Muscle layer of duodenum (tissue), 2 donors: ENCODE data around the gene SMARCD2.
"Not testable (repeated sequence)": the region's sequence is repeated elsewhere in the genome, so short reads cannot be mapped to it uniquely, and the experiment has no call there.

ENCODE experiments used
- H3K27ac ChIP-seq: one replicate; pipeline ENCODE4 v1.7.0; 2013; ENCODE audit warnings: mild to moderate bottlenecking, low read length
- H3K27me3 ChIP-seq: one replicate; pipeline ENCODE4 v1.7.0; 2013; ENCODE audit warnings: low read depth, mild to moderate bottlenecking, control low read depth, low read length
- H3K36me3 ChIP-seq, 2 donors: one replicate each; pipeline ENCODE4 v1.7.0; 2013; ENCODE audit warnings: low read length in 2 of 2, control low read depth in 1 of 2, mild to moderate bottlenecking in 1 of 2; ENCODE audit not compliant: insufficient read depth in 2 of 2, control insufficient read depth in 1 of 2
- H3K4me1 ChIP-seq, 2 donors: one replicate each; pipeline ENCODE4 v1.7.0; 2013; ENCODE audit warnings: low read length in 2 of 2, mild to moderate bottlenecking in 2 of 2, control low read depth in 1 of 2, moderate library complexity in 1 of 2; ENCODE audit not compliant: insufficient read depth in 2 of 2, control insufficient read depth in 1 of 2
- H3K4me3 ChIP-seq, 2 donors: one replicate each; pipeline ENCODE4 v1.7.0; 2013; ENCODE audit warnings: low read length in 2 of 2, low read depth in 1 of 2, mild to moderate bottlenecking in 1 of 2
- H3K9me3 ChIP-seq, 2 donors: one replicate each; pipeline ENCODE4 v1.7.0; 2013; ENCODE audit warnings: low read length in 2 of 2, control low read depth in 1 of 2, mild to moderate bottlenecking in 1 of 2; ENCODE audit not compliant: control insufficient read depth in 1 of 2
- donor health status: healthy.

Gene SMARCD2

DNA sequence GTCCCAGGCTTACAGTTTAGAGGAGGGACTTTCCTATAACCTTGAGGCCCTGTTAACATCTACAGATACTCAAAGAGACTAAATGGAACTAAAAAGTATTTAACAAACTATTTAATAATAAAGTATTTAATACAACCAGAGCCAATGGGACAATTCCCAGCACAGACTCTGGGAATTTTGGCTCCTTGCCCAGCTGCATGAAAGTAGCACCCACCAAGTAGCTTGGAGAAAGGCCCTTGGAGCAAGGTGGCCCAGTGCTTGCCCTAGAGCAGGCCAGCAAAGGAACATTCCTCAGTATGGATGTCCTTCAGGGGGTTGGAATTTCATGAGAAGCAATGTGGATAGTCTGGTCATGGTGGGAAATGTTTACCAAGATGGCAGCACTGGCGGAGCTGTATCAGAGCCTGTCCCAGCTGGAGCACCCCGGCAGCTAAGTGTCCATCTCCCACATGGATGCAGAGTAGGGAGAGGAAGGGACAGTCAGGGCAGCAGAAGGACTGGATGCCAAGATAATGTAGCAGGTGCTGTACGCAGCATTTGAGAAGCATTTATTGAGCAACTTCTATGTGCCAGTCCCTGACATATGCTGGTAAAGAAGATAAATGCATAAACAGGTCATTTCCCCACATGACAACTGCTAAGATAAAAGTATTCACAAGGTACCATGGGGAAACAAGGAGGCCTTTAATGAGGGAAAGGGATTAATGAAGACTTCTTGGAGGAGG lies 5.2 kb upstream of the SMARCD2 start:
- Histone ChIP-seq H3K9me3 (no peaks in the 10 kb centered on the region), H3K4me3 (no peak overlapping the region), H3K27ac (no peak overlapping the region), H3K4me1 (peaks cover 0 to 10% of the 10 kb centered on the region in 2 donors), H3K36me3 (no peaks in the 10 kb centered on the region), H3K27me3 (no peaks in the 10 kb centered on the region)

GRCh38 chr17:63845509-63845908 lies 3.0 kb upstream of the SMARCD2 start:
- no peak overlapping the region for H3K4me3 ChIP-seq
- H3K4me1 ChIP-seq, result peaks cover 9 to 21% of the 10 kb centered on the region in 2 donors
- no peaks in the 10 kb centered on the region for H3K9me3 ChIP-seq
- no peaks in the 10 kb centered on the region for H3K27me3 ChIP-seq
- H3K36me3 ChIP-seq, result peaks cover 0 to 4% of the 10 kb centered on the region in 2 donors
- H3K27ac ChIP-seq, result no peak overlapping the region

- H3K4me1 ChIP-seq, result peaks cover 11 to 34% of the 10 kb centered on the region in 2 donors
- H3K9me3 ChIP-seq, result no peaks in the 10 kb centered on the region
- peak overlapping the region; percentile 13 for H3K27ac ChIP-seq
- H3K36me3 ChIP-seq, result peaks cover 0 to 4% of the 10 kb centered on the region in 2 donors
- peak overlapping the region in 1 of 2 donors; percentile 63 for H3K4me3 ChIP-seq
- H3K27me3 ChIP-seq, result no peaks in the 10 kb centered on the region
These were observed 1.6 kb upstream of the SMARCD2 start for GRCh38 chr17:63843910-63844677.

- not testable (repeated sequence) for H3K36me3 ChIP-seq, H3K9me3 ChIP-seq, H3K27me3 ChIP-seq
- Histone ChIP-seq H3K4me3 (peak overlapping the region; percentile 63 to 67), H3K4me1 (peaks cover 11 to 41% of the 10 kb centered on the region in 2 donors), H3K27ac (peak overlapping the region; percentile 70)
These were observed 953 bp upstream of the SMARCD2 start for GRCh38 chr17:63843387-63843888.

GRCh38 chr17:63842173-63842539 lies 329 bp downstream of the SMARCD2 start:
- Histone ChIP-seq H3K4me3 (peak overlapping the region; percentile 88 to 93), H3K4me1 (peaks cover 11 to 54% of the 10 kb centered on the region in 2 donors)

GRCh38 chr17:63841350-63842172 lies 924 bp downstream of the SMARCD2 start:
- Histone ChIP-seq H3K9me3 (no peaks in the 10 kb centered on the region), H3K27ac (peak overlapping the region; percentile 84), H3K36me3 (peaks cover 8 to 13% of the 10 kb centered on the region in 2 donors), H3K4me1 (peaks cover 11 to 55% of the 10 kb centered on the region in 2 donors), H3K27me3 (no peaks in the 10 kb centered on the region), H3K4me3 (peak overlapping the region; percentile 88 to 93)

More at GRCh38 chr17:63842173-63842539, 329 bp downstream of the SMARCD2 start:
- Histone ChIP-seq H3K36me3 (peaks cover 2 to 7% of the 10 kb centered on the region in 2 donors), H3K9me3 (no peaks in the 10 kb centered on the region), H3K27ac (peak overlapping the region; percentile 84), H3K27me3 (no peaks in the 10 kb centered on the region)

DNA sequence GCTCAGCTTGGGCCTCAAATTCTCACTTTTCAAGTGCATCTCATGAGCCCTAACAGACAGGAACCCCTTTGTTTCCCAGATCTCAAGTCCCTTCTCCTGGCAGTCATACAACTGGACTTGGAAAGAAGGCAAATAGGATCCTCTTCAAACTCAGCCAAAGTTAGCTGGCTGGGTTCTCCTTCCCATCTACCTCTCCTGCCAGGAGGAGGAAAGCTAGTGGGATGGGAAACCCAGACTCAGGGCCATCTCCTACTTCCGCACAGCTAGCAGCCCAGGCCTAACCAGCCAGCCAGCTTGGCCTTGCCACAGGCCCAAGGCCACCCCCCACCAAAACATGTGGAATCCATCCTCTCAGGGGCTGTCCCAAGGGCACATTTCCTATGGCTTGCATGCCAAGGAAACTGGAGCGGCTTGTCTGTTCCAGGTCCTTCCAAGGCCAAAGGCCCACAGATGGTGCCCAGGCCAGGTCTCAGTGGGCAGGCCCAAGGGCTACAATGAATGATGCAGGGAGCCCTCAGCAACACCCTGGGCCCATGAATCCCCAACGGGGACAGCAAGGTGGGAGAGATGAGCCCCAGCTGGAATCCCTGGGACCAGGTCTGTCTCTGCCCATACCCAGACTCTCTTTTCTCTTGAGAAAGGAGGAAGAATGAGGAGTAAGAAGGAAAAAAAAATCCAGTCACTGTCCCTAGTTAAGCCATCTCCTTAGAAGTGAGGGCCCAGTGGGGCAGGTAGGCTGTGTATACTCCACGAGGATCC lies 1.7 kb downstream of the SMARCD2 start:
- Histone ChIP-seq H3K4me3 (peak overlapping the region; percentile 88 to 93), H3K4me1 (peaks cover 11 to 55% of the 10 kb centered on the region in 2 donors), H3K9me3 (no peaks in the 10 kb centered on the region), H3K36me3 (peaks cover 8 to 20% of the 10 kb centered on the region in 2 donors), H3K27me3 (no peaks in the 10 kb centered on the region), H3K27ac (peak overlapping the region; percentile 84)

DNA sequence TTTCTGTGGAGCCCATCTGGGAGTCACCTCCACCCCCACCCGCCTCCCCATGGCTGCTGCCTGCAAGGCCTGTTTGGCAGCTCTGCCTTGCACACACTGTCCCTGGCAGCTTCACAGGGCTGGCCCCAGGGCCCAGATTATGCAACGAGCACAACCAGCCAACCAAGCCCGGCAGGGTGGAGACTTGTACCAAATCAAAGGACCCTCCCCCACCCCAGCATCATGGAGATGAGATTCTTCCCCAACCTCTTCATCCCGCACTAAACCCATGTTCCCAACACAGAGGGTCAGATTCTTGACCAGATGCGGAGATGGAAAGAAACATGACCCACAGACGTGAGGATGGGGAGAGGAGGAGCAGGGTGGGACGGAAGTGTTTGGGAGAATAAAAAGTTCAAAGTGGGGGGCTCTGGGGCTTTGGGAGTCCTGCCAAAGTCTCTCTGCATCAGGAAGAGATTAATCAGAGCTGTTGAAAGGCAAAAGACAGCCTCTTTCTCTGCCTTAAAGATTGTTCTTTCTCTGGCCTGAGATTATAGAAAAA lies 3.8 kb downstream of the SMARCD2 start:
- Histone ChIP-seq H3K36me3 (peaks cover 18 to 39% of the 10 kb centered on the region in 2 donors), H3K27me3 (no peaks in the 10 kb centered on the region), H3K9me3 (no peaks in the 10 kb centered on the region), H3K27ac (peak overlapping the region; percentile 77), H3K4me3 (peak overlapping the region; percentile 3 to 39), H3K4me1 (peaks cover 11 to 50% of the 10 kb centered on the region in 2 donors)

DNA sequence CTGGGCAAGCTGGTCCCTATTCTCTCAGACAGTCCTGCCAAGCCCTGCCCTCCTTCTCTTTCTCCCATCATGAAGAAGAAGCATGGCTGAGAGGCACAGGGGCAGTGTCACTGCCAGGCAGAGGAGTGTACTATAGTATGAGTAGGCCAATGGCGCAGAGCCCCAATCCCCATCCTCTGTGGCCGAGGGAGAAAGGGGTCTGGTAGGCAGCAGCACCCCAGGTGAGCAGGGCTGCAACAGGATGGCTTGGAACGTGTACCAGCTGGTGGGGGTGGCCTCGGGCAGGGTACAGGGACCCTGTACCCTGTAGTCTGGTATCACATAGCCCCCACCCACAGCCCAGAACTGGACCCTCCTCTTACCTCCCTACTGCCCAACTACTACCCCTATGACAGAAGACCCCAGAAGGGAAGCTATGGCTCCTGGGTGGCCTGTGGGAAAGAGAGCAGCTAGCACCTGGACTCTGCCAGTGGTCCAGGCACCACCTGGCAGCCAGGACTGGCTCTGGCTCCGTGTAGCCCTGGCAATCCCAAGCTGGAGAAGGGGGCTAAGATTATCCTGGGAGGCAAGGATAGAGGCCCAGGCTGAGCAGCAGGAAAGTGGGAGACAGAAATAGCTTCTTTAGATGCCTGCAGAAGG lies 4.4 kb downstream of the SMARCD2 start:
- H3K36me3 ChIP-seq, result peaks cover 24 to 45% of the 10 kb centered on the region in 2 donors
- H3K27me3 ChIP-seq, result no peaks in the 10 kb centered on the region
- H3K4me3 ChIP-seq, result peak overlapping the region in 1 of 2 donors; percentile 3
- H3K4me1 ChIP-seq, result peaks cover 11 to 45% of the 10 kb centered on the region in 2 donors
- H3K9me3 ChIP-seq, result no peaks in the 10 kb centered on the region
- peak overlapping the region; percentile 45 for H3K27ac ChIP-seq

DNA sequence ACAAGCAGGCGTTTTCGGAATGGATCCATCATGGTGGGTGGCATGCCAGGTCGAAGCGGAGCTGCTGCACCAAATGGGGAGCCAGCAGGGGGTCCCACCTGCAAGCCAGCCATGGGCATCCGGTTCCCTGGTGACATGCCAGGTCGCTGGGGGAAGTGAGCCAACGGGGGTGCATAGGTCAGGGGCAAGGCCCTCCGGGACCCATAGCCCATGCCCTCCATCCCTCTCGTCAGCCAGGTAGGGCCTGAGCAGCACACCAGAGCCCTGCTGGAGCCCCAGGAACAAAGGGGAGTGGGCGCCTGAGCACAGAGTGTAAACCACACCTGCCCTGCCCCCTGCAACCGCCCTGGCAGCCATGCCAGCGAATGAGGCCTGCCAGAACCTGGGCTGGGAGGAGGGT lies 5.0 kb downstream of the SMARCD2 start:
- no peak overlapping the region for H3K4me3 ChIP-seq
- H3K27ac ChIP-seq, result peak overlapping the region; percentile 45
- H3K27me3 ChIP-seq, result no peaks in the 10 kb centered on the region
- H3K36me3 ChIP-seq, result peaks cover 30 to 51% of the 10 kb centered on the region in 2 donors
- peaks cover 11 to 45% of the 10 kb centered on the region in 2 donors for H3K4me1 ChIP-seq
- H3K9me3 ChIP-seq, result no peaks in the 10 kb centered on the region
